ENCODE data around the gene TMEM165. TPM values are rescaled to one million over a fixed set of nuclear protein-coding genes. Genes with fewer than 3 reads are reported as not detected.

TMEM165 gene
- total RNA-seq, 2 donors from 2014 or later, result 49.7 to 58.8 TPM

- Mint-ChIP-seq H3K4me3 (no peak overlapping the region), H3K36me3 (ENCODE audit: low read depth) (peaks cover 2% of the 10 kb centered on the region), H3K27ac (peak overlapping the region; percentile 70), H3K27me3 (no peaks in the 10 kb centered on the region), H3K4me1 (peaks cover 9% of the 10 kb centered on the region)
- DNase-seq (no peak), ATAC-seq (peak; percentile 75)
- no peaks in the 10 kb centered on the region for H3K9me3 ChIP-seq (ENCODE audit: control insufficient read depth, low read length, poor library complexity, severe bottlenecking)
Measured at GRCh38 chr4:55435141-55435841, 39.5 kb downstream of the TMEM165 start.

GRCh38 chr4:55437356-55437796 lies 41.6 kb downstream of the TMEM165 start:
- H3K36me3 Mint-ChIP-seq (ENCODE audit: low read depth), result peaks cover 6% of the 10 kb centered on the region

GRCh38 chr4:55437823-55438222 lies 42.1 kb downstream of the TMEM165 start:
- no peak for DNase-seq
- Mint-ChIP-seq H3K27me3 (no peaks in the 10 kb centered on the region), H3K4me3 (no peak overlapping the region), H3K36me3 (ENCODE audit: low read depth) (peaks cover 6% of the 10 kb centered on the region), H3K27ac (peak overlapping the region; percentile 51), H3K4me1 (peaks cover 9% of the 10 kb centered on the region)
- ATAC-seq, result no peak
- H3K9me3 ChIP-seq (ENCODE audit: control insufficient read depth, low read length, poor library complexity, severe bottlenecking), result no peaks in the 10 kb centered on the region

More at GRCh38 chr4:55437356-55437796, 41.6 kb downstream of the TMEM165 start:
- no peak for ATAC-seq
- peaks cover 9% of the 10 kb centered on the region for H3K4me1 Mint-ChIP-seq
- H3K27me3 Mint-ChIP-seq, result no peaks in the 10 kb centered on the region
- peak overlapping the region; percentile 43 for H3K27ac Mint-ChIP-seq
- no peak for DNase-seq
- H3K9me3 ChIP-seq (ENCODE audit: control insufficient read depth, low read length, poor library complexity, severe bottlenecking), result no peaks in the 10 kb centered on the region
- H3K4me3 Mint-ChIP-seq, result no peak overlapping the region

- no peaks in the 10 kb centered on the region for H3K27me3 Mint-ChIP-seq
Measured at GRCh38 chr4:55438314-55438713, 42.6 kb downstream of the TMEM165 start.

GRCh38 chr4:55439023-55439422 lies 43.3 kb downstream of the TMEM165 start:
- H3K27me3 Mint-ChIP-seq, result no peaks in the 10 kb centered on the region
- peaks cover 9% of the 10 kb centered on the region for H3K4me1 Mint-ChIP-seq
- H3K4me3 Mint-ChIP-seq, result no peak overlapping the region
- ATAC-seq (no peak), DNase-seq (no peak)
- peaks cover 6% of the 10 kb centered on the region for H3K36me3 Mint-ChIP-seq (ENCODE audit: low read depth)
- no peaks in the 10 kb centered on the region for H3K9me3 ChIP-seq (ENCODE audit: control insufficient read depth, low read length, poor library complexity, severe bottlenecking)
- H3K27ac Mint-ChIP-seq, result no peak overlapping the region

More at GRCh38 chr4:55438314-55438713, 42.6 kb downstream of the TMEM165 start:
- H3K4me3 Mint-ChIP-seq, result no peak overlapping the region
- H3K36me3 Mint-ChIP-seq (ENCODE audit: low read depth), result peaks cover 6% of the 10 kb centered on the region
- peak overlapping the region; percentile 51 for H3K27ac Mint-ChIP-seq
- no peak for ATAC-seq
- peaks cover 9% of the 10 kb centered on the region for H3K4me1 Mint-ChIP-seq
- H3K9me3 ChIP-seq (ENCODE audit: control insufficient read depth, low read length, poor library complexity, severe bottlenecking), result no peaks in the 10 kb centered on the region
- DNase-seq, result no peak

DNA sequence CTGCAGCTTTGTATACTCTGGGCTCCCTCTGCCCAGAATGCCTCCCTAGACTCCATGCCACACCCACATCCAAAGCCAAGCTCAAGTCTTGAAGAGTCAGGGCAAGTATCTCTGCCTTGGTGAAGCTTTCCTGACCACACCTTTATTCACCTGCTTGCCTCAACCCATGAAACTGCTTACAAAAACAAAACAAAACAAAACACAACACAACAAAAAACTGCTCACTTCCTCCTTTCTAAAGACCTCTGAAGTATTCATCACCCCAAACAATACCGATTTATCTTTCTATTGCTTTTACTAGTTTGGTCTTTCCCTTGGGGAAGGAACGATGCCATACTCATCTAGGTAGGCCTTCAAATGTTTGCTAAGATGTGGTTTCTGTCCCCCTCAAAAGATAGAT lies 45.0 kb downstream of the TMEM165 start:
- Mint-ChIP-seq H3K36me3 (ENCODE audit: low read depth) (peaks cover 6% of the 10 kb centered on the region), H3K27me3 (no peaks in the 10 kb centered on the region), H3K27ac (peak overlapping the region; percentile 25)

DNA sequence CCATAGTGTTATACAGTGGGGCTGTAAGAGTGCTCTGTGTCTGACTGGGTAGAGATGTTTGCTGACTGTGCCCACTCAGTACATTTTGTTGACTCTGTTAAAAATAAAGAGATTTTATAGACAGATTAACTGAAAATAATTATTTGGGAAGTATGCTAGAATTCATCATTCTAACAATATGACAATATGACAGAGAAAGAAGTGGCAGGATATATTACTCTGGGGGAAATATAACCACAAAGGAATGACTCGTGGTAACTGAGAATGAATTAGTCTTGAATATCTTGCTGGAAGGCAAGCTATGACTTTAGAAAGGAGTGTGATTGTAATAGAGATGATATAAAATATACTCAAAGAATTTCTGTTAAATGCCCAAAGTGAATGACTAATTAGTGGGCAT lies 46.8 kb downstream of the TMEM165 start:
- ATAC-seq (no peak), DNase-seq (no peak)
- Mint-ChIP-seq H3K27me3 (no peaks in the 10 kb centered on the region), H3K36me3 (ENCODE audit: low read depth) (peaks cover 6% of the 10 kb centered on the region), H3K27ac (no peak overlapping the region), H3K4me3 (no peak overlapping the region), H3K4me1 (peaks cover 3% of the 10 kb centered on the region)
- no peaks in the 10 kb centered on the region for H3K9me3 ChIP-seq (ENCODE audit: control insufficient read depth, low read length, poor library complexity, severe bottlenecking)

More for the DNA sequence above, 45.0 kb downstream of the TMEM165 start:
- DNase-seq (no peak), ATAC-seq (no peak)
- no peaks in the 10 kb centered on the region for H3K9me3 ChIP-seq (ENCODE audit: control insufficient read depth, low read length, poor library complexity, severe bottlenecking)
- peaks cover 3% of the 10 kb centered on the region for H3K4me1 Mint-ChIP-seq
- no peak overlapping the region for H3K4me3 Mint-ChIP-seq

DNA sequence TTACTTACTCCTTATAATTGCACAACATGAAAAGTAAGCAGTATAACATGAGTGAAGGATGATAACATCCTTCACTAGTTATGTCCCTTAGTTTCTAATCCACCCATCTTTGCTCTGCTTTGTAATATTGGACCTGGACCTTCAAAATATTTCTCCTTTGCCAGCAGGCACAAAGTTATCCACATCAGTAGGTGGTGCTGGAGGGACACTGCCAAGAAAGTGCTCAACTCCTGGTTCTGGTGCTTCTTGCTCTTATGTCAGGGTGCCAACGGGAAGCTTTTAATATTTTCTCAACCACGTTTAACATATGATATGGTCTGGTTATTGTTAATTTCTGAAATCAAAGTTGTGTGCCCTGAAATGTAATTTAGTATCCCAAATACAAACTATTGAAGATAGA lies 49.1 kb downstream of the TMEM165 start:
- ATAC-seq (no peak), DNase-seq (no peak)
- Mint-ChIP-seq H3K27ac (no peak overlapping the region), H3K27me3 (no peaks in the 10 kb centered on the region), H3K4me1 (peaks cover 6% of the 10 kb centered on the region), H3K36me3 (ENCODE audit: low read depth) (peaks cover 6% of the 10 kb centered on the region), H3K4me3 (no peak overlapping the region)
- H3K9me3 ChIP-seq (ENCODE audit: control insufficient read depth, low read length, poor library complexity, severe bottlenecking), result no peaks in the 10 kb centered on the region

GRCh38 chr4:55445921-55446577 lies 50.3 kb downstream of the TMEM165 start:
- no peaks in the 10 kb centered on the region for H3K27me3 Mint-ChIP-seq
- no peaks in the 10 kb centered on the region for H3K9me3 ChIP-seq (ENCODE audit: control insufficient read depth, low read length, poor library complexity, severe bottlenecking)
- ATAC-seq (no peak), DNase-seq (no peak)
- no peak overlapping the region for H3K4me3 Mint-ChIP-seq
- H3K27ac Mint-ChIP-seq, result no peak overlapping the region
- H3K4me1 Mint-ChIP-seq, result peaks cover 6% of the 10 kb centered on the region
- peaks cover 3% of the 10 kb centered on the region for H3K36me3 Mint-ChIP-seq (ENCODE audit: low read depth)

DNA sequence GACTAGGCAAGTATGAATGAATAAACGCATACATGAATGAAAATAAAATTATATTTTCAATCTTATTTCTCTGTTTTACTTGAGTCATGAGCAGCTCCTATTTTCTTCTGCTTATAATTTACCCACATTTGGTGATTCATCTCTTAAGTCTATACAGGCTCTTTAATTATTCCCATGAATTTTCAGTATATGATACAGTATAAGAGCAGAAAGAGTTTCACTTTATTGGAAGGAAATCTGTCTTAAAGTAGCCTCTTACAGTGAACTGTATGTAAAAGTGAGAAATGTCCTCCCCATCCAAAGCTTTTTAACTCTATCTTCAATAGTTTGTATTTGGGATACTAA lies 50.8 kb downstream of the TMEM165 start:
- Mint-ChIP-seq H3K27ac (no peak overlapping the region), H3K36me3 (ENCODE audit: low read depth) (peaks cover 7% of the 10 kb centered on the region), H3K4me3 (no peak overlapping the region), H3K27me3 (no peaks in the 10 kb centered on the region), H3K4me1 (peaks cover 6% of the 10 kb centered on the region)
- no peaks in the 10 kb centered on the region for H3K9me3 ChIP-seq (ENCODE audit: control insufficient read depth, low read length, poor library complexity, severe bottlenecking)
- DNase-seq (no peak), ATAC-seq (no peak)

GRCh38 chr4:55447108-55447708 lies 51.5 kb downstream of the TMEM165 start:
- no peak for DNase-seq
- no peaks in the 10 kb centered on the region for H3K27me3 Mint-ChIP-seq
- peaks cover 7% of the 10 kb centered on the region for H3K36me3 Mint-ChIP-seq (ENCODE audit: low read depth)
- H3K27ac Mint-ChIP-seq, result no peak overlapping the region
- ATAC-seq, result no peak
- H3K4me3 Mint-ChIP-seq, result no peak overlapping the region
- peaks cover 6% of the 10 kb centered on the region for H3K4me1 Mint-ChIP-seq
- no peaks in the 10 kb centered on the region for H3K9me3 ChIP-seq (ENCODE audit: control insufficient read depth, low read length, poor library complexity, severe bottlenecking)

GRCh38 chr4:55447831-55448230 lies 52.1 kb downstream of the TMEM165 start:
- H3K36me3 Mint-ChIP-seq (ENCODE audit: low read depth), result peaks cover 7% of the 10 kb centered on the region
- ATAC-seq (no peak), DNase-seq (no peak)
- no peak overlapping the region for H3K4me3 Mint-ChIP-seq
- H3K27ac Mint-ChIP-seq, result no peak overlapping the region
- no peaks in the 10 kb centered on the region for H3K27me3 Mint-ChIP-seq
- H3K9me3 ChIP-seq (ENCODE audit: control insufficient read depth, low read length, poor library complexity, severe bottlenecking), result no peaks in the 10 kb centered on the region
- H3K4me1 Mint-ChIP-seq, result peaks cover 6% of the 10 kb centered on the region

GRCh38 chr4:55450566-55450965 lies 54.8 kb downstream of the TMEM165 start:
- peaks cover 7% of the 10 kb centered on the region for H3K36me3 Mint-ChIP-seq (ENCODE audit: low read depth)
- H3K4me3 Mint-ChIP-seq, result no peak overlapping the region
- H3K9me3 ChIP-seq (ENCODE audit: control insufficient read depth, low read length, poor library complexity, severe bottlenecking), result no peaks in the 10 kb centered on the region
- H3K4me1 Mint-ChIP-seq, result peaks cover 6% of the 10 kb centered on the region
- DNase-seq, result no peak
- H3K27me3 Mint-ChIP-seq, result no peaks in the 10 kb centered on the region
- no peak for ATAC-seq
- peak overlapping the region; percentile 84 for H3K27ac Mint-ChIP-seq

Measured in T-helper 17 cell (primary cell).